IPS-15b (cell line): ENCODE results near the gene KCNK3.

Experiments used
- H3K27me3 ChIP-seq: one replicate; pipeline ENCODE4 v1.6.1; 2013; ENCODE audit warnings: low read length; ENCODE audit not compliant: control insufficient read depth, insufficient read depth
- H3K36me3 ChIP-seq: one replicate; pipeline ENCODE4 v1.6.1; 2013; ENCODE audit warnings: low read length; ENCODE audit not compliant: control insufficient read depth, insufficient read depth
- H3K4me1 ChIP-seq: one replicate; pipeline ENCODE4 v1.6.1; 2013; ENCODE audit warnings: mild to moderate bottlenecking, low read length; ENCODE audit not compliant: control insufficient read depth, insufficient read depth
- H3K4me3 ChIP-seq: one replicate; pipeline ENCODE4 v1.5.1; 2013; ENCODE audit warnings: low read depth, low read length
- H3K9ac ChIP-seq: one replicate; pipeline ENCODE4 v1.6.1; 2013; ENCODE audit warnings: low read depth, mild to moderate bottlenecking, low read length
- H3K9me3 ChIP-seq: one replicate; pipeline ENCODE4 v1.6.1; 2013; ENCODE audit warnings: mild to moderate bottlenecking, low read length; ENCODE audit not compliant: control insufficient read depth, insufficient read depth

The KCNK3 gene

GRCh38 chr2:26720322-26721114 is 28.0 kb downstream of the KCNK3 start:
- H3K9ac ChIP-seq: no peak overlapping the region
- H3K4me1 ChIP-seq: no peaks in the 10 kb centered on the region
- no peak overlapping the region for H3K4me3 ChIP-seq

GRCh38 chr2:26721115-26722032 is 28.9 kb downstream of the KCNK3 start:
- no peaks in the 10 kb centered on the region for H3K27me3 ChIP-seq
- no peaks in the 10 kb centered on the region for H3K4me1 ChIP-seq
- no peak overlapping the region for H3K4me3 ChIP-seq
- H3K36me3 ChIP-seq: no peaks in the 10 kb centered on the region
- H3K9me3 ChIP-seq: no peaks in the 10 kb centered on the region
- H3K9ac ChIP-seq: no peak overlapping the region

More at GRCh38 chr2:26720322-26721114, 28.0 kb downstream of the KCNK3 start:
- no peaks in the 10 kb centered on the region for H3K27me3 ChIP-seq
- no peaks in the 10 kb centered on the region for H3K9me3 ChIP-seq
- H3K36me3 ChIP-seq: no peaks in the 10 kb centered on the region

GRCh38 chr2:26722328-26722727 is 29.8 kb downstream of the KCNK3 start:
- no peak overlapping the region for H3K9ac ChIP-seq
- no peaks in the 10 kb centered on the region for H3K4me1 ChIP-seq
- no peaks in the 10 kb centered on the region for H3K9me3 ChIP-seq
- H3K36me3 ChIP-seq: no peaks in the 10 kb centered on the region
- no peaks in the 10 kb centered on the region for H3K27me3 ChIP-seq
- no peak overlapping the region for H3K4me3 ChIP-seq

GRCh38 chr2:26722911-26723310 is 30.4 kb downstream of the KCNK3 start:
- Histone ChIP-seq H3K4me1 (no peaks in the 10 kb centered on the region), H3K9me3 (no peaks in the 10 kb centered on the region), H3K27me3 (no peaks in the 10 kb centered on the region), H3K4me3 (no peak overlapping the region), H3K9ac (no peak overlapping the region), H3K36me3 (no peaks in the 10 kb centered on the region)

- Histone ChIP-seq H3K9me3 (no peaks in the 10 kb centered on the region), H3K36me3 (no peaks in the 10 kb centered on the region), H3K9ac (no peak overlapping the region), H3K4me1 (no peaks in the 10 kb centered on the region), H3K4me3 (no peak overlapping the region), H3K27me3 (no peaks in the 10 kb centered on the region)
Measured at GRCh38 chr2:26723475-26723874, 31.0 kb downstream of the KCNK3 start.

- H3K36me3 ChIP-seq: no peaks in the 10 kb centered on the region
- no peaks in the 10 kb centered on the region for H3K27me3 ChIP-seq
- no peak overlapping the region for H3K9ac ChIP-seq
- H3K4me1 ChIP-seq: no peaks in the 10 kb centered on the region
- H3K9me3 ChIP-seq: no peaks in the 10 kb centered on the region
- H3K4me3 ChIP-seq: no peak overlapping the region
Measured at GRCh38 chr2:26723991-26724750, 31.6 kb downstream of the KCNK3 start.

- Histone ChIP-seq H3K27me3 (no peaks in the 10 kb centered on the region), H3K36me3 (no peaks in the 10 kb centered on the region), H3K4me3 (no peak overlapping the region), H3K4me1 (no peaks in the 10 kb centered on the region), H3K9me3 (no peaks in the 10 kb centered on the region), H3K9ac (no peak overlapping the region)
Measured at GRCh38 chr2:26724784-26725520, 32.4 kb downstream of the KCNK3 start.

- no peaks in the 10 kb centered on the region for H3K36me3 ChIP-seq
- H3K9ac ChIP-seq: no peak overlapping the region
- H3K4me3 ChIP-seq: no peak overlapping the region
- H3K9me3 ChIP-seq: no peaks in the 10 kb centered on the region
- no peaks in the 10 kb centered on the region for H3K4me1 ChIP-seq
- no peaks in the 10 kb centered on the region for H3K27me3 ChIP-seq
Measured at GRCh38 chr2:26725521-26725820, 32.9 kb downstream of the KCNK3 start.

- Histone ChIP-seq H3K36me3 (no peaks in the 10 kb centered on the region), H3K4me3 (no peak overlapping the region), H3K9me3 (no peaks in the 10 kb centered on the region), H3K9ac (no peak overlapping the region), H3K4me1 (no peaks in the 10 kb centered on the region), H3K27me3 (no peaks in the 10 kb centered on the region)
Measured at GRCh38 chr2:26726228-26726627, 33.7 kb downstream of the KCNK3 start.

GRCh38 chr2:26727641-26728561 is 35.4 kb downstream of the KCNK3 start:
- Histone ChIP-seq H3K36me3 (no peaks in the 10 kb centered on the region), H3K27me3 (no peaks in the 10 kb centered on the region), H3K9me3 (no peaks in the 10 kb centered on the region), H3K4me1 (no peaks in the 10 kb centered on the region), H3K9ac (no peak overlapping the region), H3K4me3 (no peak overlapping the region)
